Measurements from ENCODE around the gene PPP3CA.

GRCh38 chr4:101049549-101050001 is 297.8 kb downstream of the PPP3CA start:
- TF ChIP-seq, protein P1, sequence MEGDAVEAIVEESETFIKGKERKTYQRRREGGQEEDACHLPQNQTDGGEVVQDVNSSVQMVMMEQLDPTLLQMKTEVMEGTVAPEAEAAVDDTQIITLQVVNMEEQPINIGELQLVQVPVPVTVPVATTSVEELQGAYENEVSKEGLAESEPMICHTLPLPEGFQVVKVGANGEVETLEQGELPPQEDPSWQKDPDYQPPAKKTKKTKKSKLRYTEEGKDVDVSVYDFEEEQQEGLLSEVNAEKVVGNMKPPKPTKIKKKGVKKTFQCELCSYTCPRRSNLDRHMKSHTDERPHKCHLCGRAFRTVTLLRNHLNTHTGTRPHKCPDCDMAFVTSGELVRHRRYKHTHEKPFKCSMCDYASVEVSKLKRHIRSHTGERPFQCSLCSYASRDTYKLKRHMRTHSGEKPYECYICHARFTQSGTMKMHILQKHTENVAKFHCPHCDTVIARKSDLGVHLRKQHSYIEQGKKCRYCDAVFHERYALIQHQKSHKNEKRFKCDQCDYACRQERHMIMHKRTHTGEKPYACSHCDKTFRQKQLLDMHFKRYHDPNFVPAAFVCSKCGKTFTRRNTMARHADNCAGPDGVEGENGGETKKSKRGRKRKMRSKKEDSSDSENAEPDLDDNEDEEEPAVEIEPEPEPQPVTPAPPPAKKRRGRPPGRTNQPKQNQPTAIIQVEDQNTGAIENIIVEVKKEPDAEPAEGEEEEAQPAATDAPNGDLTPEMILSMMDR (IDR thresholded peaks at IDR 0.05): no peak
- TF ChIP-seq POLR2A (IDR thresholded peaks at IDR 0.05): no peak

Measured in lower leg skin (tissue), 3 donors.